Parathyroid adenoma (tissue), 2 donors: ENCODE measurements around the gene NCKAP5.

Experiments
- H2AFZ ChIP-seq: fragments of 300-600 bp; sonication (generic); one replicate; pipeline ENCODE4 v1.7.0; 2017; ENCODE audit warnings: antibody characterized with exemption, mild to moderate bottlenecking
- H3K27ac ChIP-seq: fragments of 300-600 bp; sonication (generic); one replicate; pipeline ENCODE4 v1.7.0; 2017
- H3K27me3 ChIP-seq: fragments of 300-600 bp; sonication (generic); one replicate; pipeline ENCODE4 v1.7.0; 2017; ENCODE audit warnings: low read length; ENCODE audit not compliant: control insufficient read depth, insufficient read depth
- H3K36me3 ChIP-seq: fragments of 300-600 bp; sonication (generic); one replicate; pipeline ENCODE4 v1.7.0; 2017; ENCODE audit warnings: low read length; ENCODE audit not compliant: control insufficient read depth, insufficient read depth
- H3K4me1 ChIP-seq: fragments of 300-600 bp; sonication (generic); one replicate; pipeline ENCODE4 v1.7.0; 2017; ENCODE audit warnings: control low read depth
- H3K4me2 ChIP-seq: fragments of 300-600 bp; sonication (generic); one replicate; pipeline ENCODE4 v1.7.0; 2017; ENCODE audit warnings: low read length
- H3K4me3 ChIP-seq: fragments of 300-600 bp; sonication (generic); one replicate; pipeline ENCODE4 v1.7.0; 2017; ENCODE audit warnings: low read depth, low read length
- H3K79me2 ChIP-seq: fragments of 300-600 bp; sonication (generic); one replicate; pipeline ENCODE4 v1.7.0; 2017; ENCODE audit warnings: control low read depth
- H3K9ac ChIP-seq: fragments of 300-600 bp; sonication (generic); one replicate; pipeline ENCODE4 v1.7.0; 2017; ENCODE audit warnings: mild to moderate bottlenecking
- H3K9me3 ChIP-seq: fragments of 300-600 bp; sonication (generic); one replicate; pipeline ENCODE4 v1.7.0; 2017; ENCODE audit warnings: low read length; ENCODE audit not compliant: control insufficient read depth
- CTCF ChIP-seq: fragments of 300-600 bp; sonication (generic); IDR thresholded peaks from one replicate; pipeline ENCODE4 v1.7.0; 2017; ENCODE audit warnings: antibody characterized with exemption, mild to moderate bottlenecking
- donor health status: primary hyperparathyroidism.

NCKAP5 gene

DNA sequence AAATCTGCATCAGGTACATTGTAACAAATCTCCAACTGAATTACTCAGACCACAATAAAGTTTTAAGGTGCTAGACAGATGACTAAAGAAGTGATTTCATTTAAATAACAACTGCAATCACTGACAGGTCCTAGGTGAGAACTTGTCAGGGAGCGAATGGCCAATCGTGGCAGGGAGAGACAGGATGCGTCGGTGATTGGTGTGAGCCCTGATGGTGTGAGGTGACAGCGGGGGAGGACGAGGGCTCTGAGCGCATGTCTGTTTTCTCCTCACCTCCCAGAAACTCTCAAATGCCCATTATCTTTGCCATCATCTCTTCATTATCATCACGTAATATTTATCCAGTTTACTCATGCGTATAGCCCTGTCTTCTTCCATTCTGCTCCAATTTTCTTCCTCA lies 690.3 kb downstream of the NCKAP5 start:
- Histone ChIP-seq H3K4me2 (no peak overlapping the region), H3K4me1 (no peaks in the 10 kb centered on the region), H3K36me3 (no peaks in the 10 kb centered on the region), H3K9me3 (no peaks in the 10 kb centered on the region), H3K9ac (no peak overlapping the region), H3K27me3 (no peaks in the 10 kb centered on the region), H3K27ac (no peak overlapping the region), H3K4me3 (no peak overlapping the region), H3K79me2 (no peaks in the 10 kb centered on the region), H2AFZ (no peak overlapping the region)
- TF ChIP-seq CTCF, result no peak

DNA sequence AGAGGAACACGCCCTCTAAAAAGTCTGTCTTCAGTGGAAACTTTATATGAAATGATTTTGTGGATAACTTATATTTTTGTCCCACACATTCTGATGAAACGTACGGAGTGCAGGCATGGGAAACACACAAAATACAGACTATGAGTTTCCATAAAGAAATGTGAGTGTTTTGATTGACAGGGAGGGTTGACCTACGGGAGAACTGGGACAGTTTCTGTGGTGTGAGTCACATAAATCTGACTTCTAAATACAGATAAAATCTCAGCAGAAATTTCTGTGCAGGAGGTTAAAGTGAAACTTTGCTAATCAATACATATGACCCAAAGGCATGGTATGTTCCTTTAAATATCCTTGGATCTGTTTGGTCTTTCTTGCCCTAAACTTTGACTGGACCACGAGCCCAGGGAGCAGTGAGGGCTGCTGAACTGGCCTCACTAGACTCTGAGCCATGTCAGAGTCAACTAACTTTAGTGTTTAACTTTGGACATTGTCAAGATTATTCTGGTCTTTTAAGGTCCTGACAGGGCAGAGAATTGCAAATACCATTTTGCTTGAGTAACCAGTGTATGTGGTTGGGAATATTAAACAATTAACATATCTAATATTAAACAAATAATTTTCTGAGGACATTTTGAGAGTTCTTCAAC lies 691.4 kb downstream of the NCKAP5 start:
- Histone ChIP-seq H2AFZ (no peak overlapping the region), H3K9ac (no peak overlapping the region), H3K4me3 (no peak overlapping the region), H3K9me3 (no peaks in the 10 kb centered on the region), H3K4me2 (no peak overlapping the region), H3K27me3 (no peaks in the 10 kb centered on the region), H3K27ac (no peak overlapping the region), H3K79me2 (no peaks in the 10 kb centered on the region), H3K36me3 (no peaks in the 10 kb centered on the region), H3K4me1 (no peaks in the 10 kb centered on the region)
- no peak for TF ChIP-seq CTCF

DNA sequence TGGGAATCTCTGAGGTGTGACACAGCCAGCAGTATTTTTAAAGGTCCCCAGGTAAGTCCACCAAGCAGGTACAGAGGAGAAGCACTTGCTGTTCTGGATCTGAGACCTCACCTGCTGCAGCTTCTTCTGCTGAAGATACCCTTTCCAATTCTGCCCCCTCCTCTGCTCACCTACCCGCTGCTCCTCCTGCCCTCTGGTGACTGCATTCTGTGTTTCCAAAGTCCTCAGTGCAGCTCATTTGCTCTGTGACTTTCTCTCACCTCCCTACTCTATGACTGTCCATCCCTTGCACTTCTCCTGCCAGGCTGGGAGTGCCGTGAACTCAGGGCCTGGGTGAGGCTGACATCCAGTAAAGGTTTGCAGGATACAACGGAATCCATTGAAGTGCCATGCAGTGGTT lies 693.1 kb downstream of the NCKAP5 start:
- no peak overlapping the region for H2AFZ ChIP-seq
- H3K27me3 ChIP-seq, result no peaks in the 10 kb centered on the region
- no peak overlapping the region for H3K27ac ChIP-seq
- H3K4me1 ChIP-seq, result no peaks in the 10 kb centered on the region
- no peaks in the 10 kb centered on the region for H3K36me3 ChIP-seq
- H3K9me3 ChIP-seq, result no peaks in the 10 kb centered on the region
- no peak overlapping the region for H3K9ac ChIP-seq
- no peak overlapping the region for H3K4me2 ChIP-seq
- TF ChIP-seq CTCF, result no peak
- no peaks in the 10 kb centered on the region for H3K79me2 ChIP-seq
- H3K4me3 ChIP-seq, result no peak overlapping the region

DNA sequence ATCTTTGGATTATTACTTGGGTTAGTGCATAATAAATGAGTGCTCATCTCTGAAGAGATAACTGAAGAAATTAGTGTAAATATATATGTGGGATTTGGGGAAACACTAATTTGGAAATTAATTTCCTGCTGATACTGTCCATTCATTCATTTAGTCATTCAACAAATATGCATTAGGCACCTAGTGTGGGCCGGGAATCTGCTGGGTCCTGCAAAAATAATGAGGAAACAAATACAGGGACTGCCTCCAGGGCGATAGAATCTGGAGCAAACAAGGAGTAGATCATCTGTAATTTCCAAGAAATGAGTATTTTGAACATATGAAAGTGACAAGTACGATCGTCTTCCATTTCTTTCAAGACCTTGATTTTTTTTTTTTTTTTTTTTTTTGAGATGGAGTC lies 694.5 kb downstream of the NCKAP5 start:
- H3K4me2 ChIP-seq, result no peak overlapping the region
- no peak overlapping the region for H3K9ac ChIP-seq
- H3K36me3 ChIP-seq, result no peaks in the 10 kb centered on the region
- H3K9me3 ChIP-seq, result no peaks in the 10 kb centered on the region
- no peaks in the 10 kb centered on the region for H3K79me2 ChIP-seq
- H3K27ac ChIP-seq, result no peak overlapping the region
- no peak for TF ChIP-seq CTCF
- no peaks in the 10 kb centered on the region for H3K27me3 ChIP-seq
- H3K4me1 ChIP-seq, result no peaks in the 10 kb centered on the region
- no peak overlapping the region for H3K4me3 ChIP-seq
- no peak overlapping the region for H2AFZ ChIP-seq

DNA sequence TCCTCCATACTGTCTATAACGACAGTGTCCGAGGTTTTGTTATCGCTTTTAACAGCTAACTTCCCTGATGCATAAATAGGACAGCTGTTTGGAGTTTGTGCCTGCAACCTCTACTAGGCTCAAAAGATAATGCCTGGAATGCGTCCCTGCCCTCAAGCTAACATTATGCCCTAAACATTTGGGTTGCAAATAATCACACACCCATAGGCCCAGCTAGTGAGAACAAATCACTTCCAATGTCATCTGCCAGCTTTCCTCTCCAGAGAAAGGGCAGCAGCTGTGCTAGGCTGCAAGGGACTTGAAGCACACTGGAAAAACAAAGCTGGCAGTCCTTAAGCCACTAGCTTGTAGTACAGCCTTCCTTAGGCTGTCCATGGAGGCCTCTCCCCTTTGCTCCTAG lies 696.4 kb downstream of the NCKAP5 start:
- Histone ChIP-seq H2AFZ (no peak overlapping the region), H3K27ac (no peak overlapping the region), H3K9ac (no peak overlapping the region), H3K4me3 (no peak overlapping the region), H3K27me3 (no peaks in the 10 kb centered on the region), H3K4me1 (no peaks in the 10 kb centered on the region), H3K9me3 (no peaks in the 10 kb centered on the region), H3K36me3 (no peaks in the 10 kb centered on the region), H3K79me2 (no peaks in the 10 kb centered on the region), H3K4me2 (no peak overlapping the region)
- no peak for TF ChIP-seq CTCF
